Measurements from ENCODE around the gene MPPE1.

The MPPE1 gene

DNA sequence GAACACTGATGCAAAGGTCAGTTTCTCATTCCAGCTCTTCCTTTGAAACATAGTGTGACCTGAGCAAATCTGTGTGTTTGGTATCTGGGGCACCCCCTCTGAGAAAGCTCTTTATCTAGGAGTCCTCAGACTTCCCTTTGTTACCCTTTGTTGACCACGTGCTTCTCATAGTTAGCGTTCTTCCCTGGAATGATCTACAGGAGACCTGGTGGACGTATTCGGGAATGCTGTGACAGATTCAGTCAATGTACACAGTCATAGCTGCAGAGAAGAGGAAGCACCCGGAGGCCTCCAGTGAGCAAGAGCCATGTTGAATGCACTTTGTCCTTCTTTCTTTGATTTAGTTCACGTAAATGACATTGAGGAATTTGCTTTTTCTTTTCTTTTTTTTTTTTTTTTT is 67.6 kb downstream of the MPPE1 start:
- no peak for TF ChIP-seq ZFX (IDR thresholded peaks at IDR 0.05; ENCODE audit: borderline replicate concordance)
- TF ChIP-seq, protein P1, sequence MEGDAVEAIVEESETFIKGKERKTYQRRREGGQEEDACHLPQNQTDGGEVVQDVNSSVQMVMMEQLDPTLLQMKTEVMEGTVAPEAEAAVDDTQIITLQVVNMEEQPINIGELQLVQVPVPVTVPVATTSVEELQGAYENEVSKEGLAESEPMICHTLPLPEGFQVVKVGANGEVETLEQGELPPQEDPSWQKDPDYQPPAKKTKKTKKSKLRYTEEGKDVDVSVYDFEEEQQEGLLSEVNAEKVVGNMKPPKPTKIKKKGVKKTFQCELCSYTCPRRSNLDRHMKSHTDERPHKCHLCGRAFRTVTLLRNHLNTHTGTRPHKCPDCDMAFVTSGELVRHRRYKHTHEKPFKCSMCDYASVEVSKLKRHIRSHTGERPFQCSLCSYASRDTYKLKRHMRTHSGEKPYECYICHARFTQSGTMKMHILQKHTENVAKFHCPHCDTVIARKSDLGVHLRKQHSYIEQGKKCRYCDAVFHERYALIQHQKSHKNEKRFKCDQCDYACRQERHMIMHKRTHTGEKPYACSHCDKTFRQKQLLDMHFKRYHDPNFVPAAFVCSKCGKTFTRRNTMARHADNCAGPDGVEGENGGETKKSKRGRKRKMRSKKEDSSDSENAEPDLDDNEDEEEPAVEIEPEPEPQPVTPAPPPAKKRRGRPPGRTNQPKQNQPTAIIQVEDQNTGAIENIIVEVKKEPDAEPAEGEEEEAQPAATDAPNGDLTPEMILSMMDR (IDR thresholded peaks at IDR 0.05): no peak

DNA sequence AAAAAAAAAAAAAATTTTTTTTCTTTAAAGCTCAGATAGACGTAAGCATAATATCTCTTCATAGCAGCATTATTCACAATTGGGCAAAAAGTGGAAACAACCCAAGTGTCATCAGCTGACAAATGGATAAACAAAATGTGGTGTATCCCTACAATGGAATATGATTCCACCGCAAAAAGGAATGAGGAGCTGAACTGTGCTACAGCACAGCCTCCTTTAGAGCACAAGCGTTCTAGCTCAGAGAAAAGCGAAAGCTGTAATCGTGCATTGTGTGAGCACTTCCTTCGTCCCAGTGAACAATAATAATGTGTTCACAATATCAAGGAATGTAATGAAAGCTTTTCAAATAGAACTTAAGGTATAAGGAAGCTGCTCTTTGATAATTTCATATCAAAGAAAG is 68.6 kb downstream of the MPPE1 start:
- TF ChIP-seq ZFX (IDR thresholded peaks at IDR 0.05; ENCODE audit: borderline replicate concordance): no peak
- TF ChIP-seq, protein P1 (IDR thresholded peaks at IDR 0.05): no peak

More for the DNA sequence above, 67.6 kb downstream of the MPPE1 start:
- no peak overlapping the region for H3K27ac ChIP-seq

DNA sequence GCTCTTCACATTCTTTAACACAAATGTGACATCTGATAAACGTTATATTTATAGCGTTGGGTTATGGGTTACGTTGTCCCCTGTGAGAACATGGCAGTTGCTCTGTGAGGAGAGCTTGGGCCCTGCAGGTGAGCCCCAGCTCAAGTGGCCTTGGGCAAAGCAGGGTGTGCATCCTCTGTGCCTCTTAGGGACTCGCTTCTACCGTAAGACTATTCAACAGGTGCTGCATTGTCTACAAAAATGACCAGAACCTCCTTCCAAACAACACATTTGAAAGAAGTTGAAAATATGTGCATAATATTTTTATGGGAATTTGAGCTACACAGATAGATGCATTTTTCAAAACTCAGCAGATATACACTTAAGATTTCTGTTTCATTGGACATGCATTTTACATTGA is 73.3 kb downstream of the MPPE1 start:
- no peak overlapping the region for H3K27ac ChIP-seq
- no peak for TF ChIP-seq ZFX (IDR thresholded peaks at IDR 0.05; ENCODE audit: borderline replicate concordance)
- TF ChIP-seq, protein P1 (IDR thresholded peaks at IDR 0.05): no peak

More for the DNA sequence above, 68.6 kb downstream of the MPPE1 start:
- no peak overlapping the region for H3K27ac ChIP-seq
